A673 (cell line): Measurements from ENCODE around the gene STMN3.

Source experiments
- EZH2 ChIP-seq: fragments of 200-600 bp; sonication (generic); IDR thresholded peaks from 2 replicates; pipeline ENCODE4 v1.6.1; 2017; ENCODE audit warnings: borderline replicate concordance, low read depth, mild to moderate bottlenecking, mixed read lengths, antibody characterized with exemption, low read length; ENCODE audit not compliant: poor library complexity, severe bottlenecking
- TF ChIP-seq, protein P1 (sequence below): fragments of 300-800, 200-600 bp; sonication (generic); conservative IDR thresholded peaks from 2 replicates; pipeline ENCODE4 v1.5.1; 2017; ENCODE audit warnings: low read depth, mild to moderate bottlenecking, antibody characterized with exemption, low read length, moderate library complexity, mixed read lengths

DNA sequence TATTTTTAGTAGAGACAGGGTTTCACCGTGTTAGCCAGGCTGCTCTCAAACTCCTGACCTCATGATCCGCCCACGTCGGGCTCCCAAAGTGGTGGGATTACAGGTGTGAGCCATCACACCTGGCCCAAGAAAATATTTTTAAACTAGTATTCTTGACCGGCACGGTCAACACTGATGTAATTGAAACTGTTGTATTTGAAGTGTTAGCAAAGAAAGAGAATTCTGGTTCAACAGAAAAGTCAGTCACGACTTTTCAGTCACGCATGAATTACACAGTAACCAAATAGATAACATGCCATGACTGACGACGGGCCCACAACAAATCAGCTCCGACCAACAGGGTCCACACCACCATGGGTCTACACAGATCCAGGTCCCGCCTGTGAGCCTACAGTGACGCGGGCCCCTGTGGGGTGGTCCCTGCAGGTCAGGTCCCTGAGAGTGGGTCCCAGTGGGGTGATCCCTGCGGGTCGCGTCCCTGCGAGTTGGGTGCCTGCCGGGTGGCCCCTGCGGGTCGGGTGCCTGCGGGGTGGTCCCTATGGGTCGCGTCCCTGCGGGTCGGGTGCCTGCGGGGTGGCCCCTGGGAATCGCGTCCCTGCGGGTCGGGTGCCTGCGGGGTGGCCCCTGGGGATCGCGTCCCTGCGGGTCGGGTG lies 27.3 kb downstream of the STMN3 start:
- TF ChIP-seq, protein P1, sequence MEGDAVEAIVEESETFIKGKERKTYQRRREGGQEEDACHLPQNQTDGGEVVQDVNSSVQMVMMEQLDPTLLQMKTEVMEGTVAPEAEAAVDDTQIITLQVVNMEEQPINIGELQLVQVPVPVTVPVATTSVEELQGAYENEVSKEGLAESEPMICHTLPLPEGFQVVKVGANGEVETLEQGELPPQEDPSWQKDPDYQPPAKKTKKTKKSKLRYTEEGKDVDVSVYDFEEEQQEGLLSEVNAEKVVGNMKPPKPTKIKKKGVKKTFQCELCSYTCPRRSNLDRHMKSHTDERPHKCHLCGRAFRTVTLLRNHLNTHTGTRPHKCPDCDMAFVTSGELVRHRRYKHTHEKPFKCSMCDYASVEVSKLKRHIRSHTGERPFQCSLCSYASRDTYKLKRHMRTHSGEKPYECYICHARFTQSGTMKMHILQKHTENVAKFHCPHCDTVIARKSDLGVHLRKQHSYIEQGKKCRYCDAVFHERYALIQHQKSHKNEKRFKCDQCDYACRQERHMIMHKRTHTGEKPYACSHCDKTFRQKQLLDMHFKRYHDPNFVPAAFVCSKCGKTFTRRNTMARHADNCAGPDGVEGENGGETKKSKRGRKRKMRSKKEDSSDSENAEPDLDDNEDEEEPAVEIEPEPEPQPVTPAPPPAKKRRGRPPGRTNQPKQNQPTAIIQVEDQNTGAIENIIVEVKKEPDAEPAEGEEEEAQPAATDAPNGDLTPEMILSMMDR = no peak
- TF ChIP-seq EZH2 = no peak
